WTC11 (cell line): Measurements from ENCODE around the gene ARHGAP19. TPM values are rescaled to one million over a fixed set of nuclear protein-coding genes. Genes with fewer than 3 reads are reported as not detected.
A peak's percentile ranks its signal among the peaks of the same experiment; 100 is the strongest.

Experiments used
- ATAC-seq: fragments of 200-7000 bp; cut with Tn5 transposase; 2 replicates; pipeline ENCODE4 v1.10.0; 2021; ENCODE audit warnings: mild to moderate bottlenecking, moderate library complexity
- CTCF ChIA-PET: fragments of 300-600 bp; sonication (Branson Sonifier 250); formaldehyde crosslinking; loops from one replicate; lab custom pipeline; 2021; ENCODE audit warnings: antibody characterized with exemption; lab: Charles Lee
- POLR2A ChIA-PET: fragments of 350-600 bp; sonication (Branson Sonifier 250); formaldehyde crosslinking; loops from one replicate; lab custom pipeline; 2021; ENCODE audit warnings: antibody characterized with exemption; lab: Charles Lee
- DNase-seq: peaks from one replicate; pipeline ENCODE4 v3.0.0; 2021; ENCODE audit warnings: low spot score
- H3K27ac Mint-ChIP-seq: 2 replicates; pipeline ENCODE4 v1.8.0; 2021; ENCODE audit warnings: mixed read lengths
- H3K27me3 Mint-ChIP-seq: 2 replicates; pipeline ENCODE4 v1.8.0; 2021; ENCODE audit warnings: low read depth, mild to moderate bottlenecking, moderate library complexity, mixed read lengths
- H3K36me3 Mint-ChIP-seq: 2 replicates; pipeline ENCODE4 v1.8.0; 2021; ENCODE audit warnings: mixed read lengths
- H3K4me1 Mint-ChIP-seq: 2 replicates; pipeline ENCODE4 v1.8.0; 2022; ENCODE audit warnings: mixed read lengths
- H3K4me3 Mint-ChIP-seq: 2 replicates; pipeline ENCODE4 v1.8.0; 2021; ENCODE audit warnings: mild to moderate bottlenecking, moderate library complexity, mixed read lengths
- H3K9me3 Mint-ChIP-seq: 2 replicates; pipeline ENCODE4 v1.8.0; 2021; ENCODE audit warnings: mixed read lengths
- CREB1 ChIP-seq: sonication (generic); formaldehyde crosslinking; IDR thresholded peaks from 2 replicates; pipeline ENCODE4 v1.8.0; 2023; ENCODE audit warnings: mild to moderate bottlenecking, missing genetic modification reagents
- CREM ChIP-seq: sonication (generic); formaldehyde crosslinking; IDR thresholded peaks from 2 replicates; pipeline ENCODE4 v1.8.1; 2022; ENCODE audit warnings: mild to moderate bottlenecking, missing genetic modification reagents, moderate library complexity
- FOXJ3 ChIP-seq: sonication (generic); formaldehyde crosslinking; IDR thresholded peaks from 2 replicates; pipeline ENCODE4 v1.9.0; 2021; ENCODE audit warnings: missing genetic modification reagents, mild to moderate bottlenecking, borderline replicate concordance
- HMGA2 ChIP-seq: fragments of 250-450 bp; sonication (Bioruptor Pico); IDR thresholded peaks from 2 replicates; pipeline ENCODE4 v1.4.0; 2021; ENCODE audit warnings: mild to moderate bottlenecking, moderate library complexity
- NFYB ChIP-seq: sonication (generic); formaldehyde crosslinking; conservative IDR thresholded peaks from 2 replicates; pipeline ENCODE4 v1.8.0; 2022; ENCODE audit warnings: low read depth, missing genetic modification reagents
- SMAD3 ChIP-seq: sonication (generic); formaldehyde crosslinking; IDR thresholded peaks from 2 replicates; pipeline ENCODE4 v1.8.0; 2022; ENCODE audit warnings: missing genetic modification reagents, mild to moderate bottlenecking, borderline replicate concordance
- SOX15 ChIP-seq: fragments of 250-450 bp; sonication (Bioruptor Pico); IDR thresholded peaks from 2 replicates; pipeline ENCODE4 v1.9.0; 2021; ENCODE audit warnings: mild to moderate bottlenecking
- ZNF121 ChIP-seq: sonication (generic); formaldehyde crosslinking; IDR thresholded peaks from 2 replicates; pipeline ENCODE4 v1.8.0; 2023; ENCODE audit warnings: missing genetic modification reagents
- ZNF138 ChIP-seq: sonication (generic); formaldehyde crosslinking; conservative IDR thresholded peaks from 2 replicates; pipeline ENCODE4 v1.8.1; 2022; ENCODE audit warnings: mild to moderate bottlenecking, moderate library complexity, missing genetic modification reagents
- total RNA-seq: library from RNA; stranded (reverse); gene quantifications from 3 replicates; pipeline ENCODE4 v1.2.3, GENCODE V29; 2021
- TF ChIP-seq, protein P1 (sequence below): sonication (generic); formaldehyde crosslinking; IDR thresholded peaks from 2 replicates; pipeline ENCODE4 v1.8.1; 2023; ENCODE audit warnings: mild to moderate bottlenecking, missing genetic modification reagents
- TF ChIP-seq, protein P2 (sequence below): fragments of 250-450 bp; sonication (Bioruptor Pico); IDR thresholded peaks from 2 replicates; pipeline ENCODE4 v1.9.0; 2021; ENCODE audit warnings: mild to moderate bottlenecking
- TF ChIP-seq, protein P3 (sequence below): fragments of 250-450 bp; sonication (Bioruptor Pico); IDR thresholded peaks from 2 replicates; pipeline ENCODE4 v1.9.0; 2021; ENCODE audit warnings: mild to moderate bottlenecking, borderline replicate concordance
- TF ChIP-seq, protein P4 (sequence below): sonication (generic); formaldehyde crosslinking; IDR thresholded peaks from 2 replicates; pipeline ENCODE4 v1.8.0; 2023; ENCODE audit warnings: mild to moderate bottlenecking, missing genetic modification reagents
- TF ChIP-seq, protein P5 (sequence below): fragments of 250-450 bp; sonication (Bioruptor Pico); IDR thresholded peaks from 2 replicates; pipeline ENCODE4 v1.9.0; 2021; ENCODE audit warnings: moderate library complexity, mild to moderate bottlenecking, inconsistent platforms, borderline replicate concordance

ARHGAP19 gene
- total RNA-seq, 1 experiment from 2014 or later, result 42.2 TPM

DNA sequence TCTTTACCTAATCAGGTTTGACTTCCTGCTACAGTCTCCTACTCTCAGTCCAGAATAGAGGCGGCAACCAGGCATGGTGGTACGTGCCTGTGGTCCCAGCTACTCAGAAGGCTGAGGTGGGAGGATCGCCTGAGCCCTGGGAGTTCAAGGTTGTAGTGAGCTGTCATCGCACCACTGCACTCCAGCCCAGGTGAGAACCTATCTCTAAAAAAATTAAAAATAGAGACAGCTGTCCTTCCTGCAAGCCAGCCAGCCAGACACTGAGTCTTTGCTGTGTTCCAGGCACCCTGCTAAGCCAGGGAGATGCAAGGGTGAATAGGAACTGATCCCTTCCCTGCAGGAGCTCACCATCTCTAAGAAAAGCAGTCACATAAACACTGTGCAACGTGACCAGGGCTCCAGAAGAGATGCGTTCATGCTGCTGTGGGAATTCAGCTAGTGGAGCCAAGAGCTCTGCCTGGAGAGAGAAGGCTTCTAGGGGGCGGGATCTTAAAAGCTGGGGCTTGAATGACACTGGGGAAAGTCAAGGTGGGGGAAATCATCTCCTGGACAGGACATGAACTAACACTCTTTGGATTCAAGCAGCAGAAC, 84.6 kb downstream of the ARHGAP19 start:
- Mint-ChIP-seq H3K9me3 (peaks cover 3% of the 10 kb centered on the region; the same call in 1 of the 2 replicates), H3K36me3 (no peaks in the 10 kb centered on the region), H3K27me3 (no peaks in the 10 kb centered on the region), H3K4me3 (no peak overlapping the region), H3K27ac (no peak overlapping the region)
- CTCF ChIA-PET, result interaction anchor here (0.7 to 14.6 kb wide), 12 partner anchors 13 to 182 kb away, joined by 3 to 364 read pairs (median 4); partner anchors contain the start of gene SLIT1
- DNase-seq, result no peak
- POLR2A ChIA-PET, result no interaction called here
- ATAC-seq, result no peak
- TF ChIP-seq, protein P1, sequence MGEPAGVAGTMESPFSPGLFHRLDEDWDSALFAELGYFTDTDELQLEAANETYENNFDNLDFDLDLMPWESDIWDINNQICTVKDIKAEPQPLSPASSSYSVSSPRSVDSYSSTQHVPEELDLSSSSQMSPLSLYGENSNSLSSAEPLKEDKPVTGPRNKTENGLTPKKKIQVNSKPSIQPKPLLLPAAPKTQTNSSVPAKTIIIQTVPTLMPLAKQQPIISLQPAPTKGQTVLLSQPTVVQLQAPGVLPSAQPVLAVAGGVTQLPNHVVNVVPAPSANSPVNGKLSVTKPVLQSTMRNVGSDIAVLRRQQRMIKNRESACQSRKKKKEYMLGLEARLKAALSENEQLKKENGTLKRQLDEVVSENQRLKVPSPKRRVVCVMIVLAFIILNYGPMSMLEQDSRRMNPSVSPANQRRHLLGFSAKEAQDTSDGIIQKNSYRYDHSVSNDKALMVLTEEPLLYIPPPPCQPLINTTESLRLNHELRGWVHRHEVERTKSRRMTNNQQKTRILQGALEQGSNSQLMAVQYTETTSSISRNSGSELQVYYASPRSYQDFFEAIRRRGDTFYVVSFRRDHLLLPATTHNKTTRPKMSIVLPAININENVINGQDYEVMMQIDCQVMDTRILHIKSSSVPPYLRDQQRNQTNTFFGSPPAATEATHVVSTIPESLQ (CRISPR knock-in tag), result no peak
- TF ChIP-seq CREB1 (CRISPR knock-in tag) (no peak), CREM (CRISPR knock-in tag) (no peak)
- TF ChIP-seq, all 79 proteins: peak for 0
- H3K4me1 Mint-ChIP-seq, result no peaks in the 10 kb centered on the region

DNA sequence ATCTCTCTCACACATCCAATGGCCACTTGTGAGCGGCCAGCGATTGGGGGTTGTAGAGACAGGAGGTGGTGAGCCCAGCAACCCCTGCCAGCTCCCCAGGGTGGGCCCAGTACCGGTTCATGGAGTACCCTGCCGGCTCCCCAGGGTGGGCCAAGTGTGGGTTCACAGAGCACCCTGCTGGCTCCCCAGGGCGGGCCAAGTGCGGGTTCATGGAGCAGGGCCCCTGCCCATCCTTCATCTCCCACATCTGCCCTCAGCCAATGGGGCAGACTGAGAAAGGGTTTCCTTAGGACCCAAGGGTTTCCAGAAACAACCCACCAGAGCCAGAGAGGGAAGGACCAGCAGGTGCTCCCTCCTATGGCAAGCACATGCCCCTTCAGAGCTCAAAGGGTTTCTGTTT, 85.3 kb downstream of the ARHGAP19 start:
- DNase-seq (no peak), ATAC-seq (no peak)
- Mint-ChIP-seq H3K4me1 (0 out of 2 replicates have a peak, but pooled peaks cover 3% of the 10 kb centered on the region), H3K4me3 (no peak overlapping the region), H3K27ac (no peak overlapping the region), H3K9me3 (peaks cover 3% of the 10 kb centered on the region; the same call in 1 of the 2 replicates), H3K36me3 (no peaks in the 10 kb centered on the region), H3K27me3 (no peaks in the 10 kb centered on the region)
- ChIA-PET POLR2A (no interaction called here), CTCF (interaction anchor here (1.0 to 14.6 kb wide), 8 partner anchors 13 to 182 kb away, joined by 3 to 364 read pairs (median 6); partner anchors contain the start of gene SLIT1)
- no peak for TF ChIP-seq SMAD3
- TF ChIP-seq, all 79 proteins: peak for 0

DNA sequence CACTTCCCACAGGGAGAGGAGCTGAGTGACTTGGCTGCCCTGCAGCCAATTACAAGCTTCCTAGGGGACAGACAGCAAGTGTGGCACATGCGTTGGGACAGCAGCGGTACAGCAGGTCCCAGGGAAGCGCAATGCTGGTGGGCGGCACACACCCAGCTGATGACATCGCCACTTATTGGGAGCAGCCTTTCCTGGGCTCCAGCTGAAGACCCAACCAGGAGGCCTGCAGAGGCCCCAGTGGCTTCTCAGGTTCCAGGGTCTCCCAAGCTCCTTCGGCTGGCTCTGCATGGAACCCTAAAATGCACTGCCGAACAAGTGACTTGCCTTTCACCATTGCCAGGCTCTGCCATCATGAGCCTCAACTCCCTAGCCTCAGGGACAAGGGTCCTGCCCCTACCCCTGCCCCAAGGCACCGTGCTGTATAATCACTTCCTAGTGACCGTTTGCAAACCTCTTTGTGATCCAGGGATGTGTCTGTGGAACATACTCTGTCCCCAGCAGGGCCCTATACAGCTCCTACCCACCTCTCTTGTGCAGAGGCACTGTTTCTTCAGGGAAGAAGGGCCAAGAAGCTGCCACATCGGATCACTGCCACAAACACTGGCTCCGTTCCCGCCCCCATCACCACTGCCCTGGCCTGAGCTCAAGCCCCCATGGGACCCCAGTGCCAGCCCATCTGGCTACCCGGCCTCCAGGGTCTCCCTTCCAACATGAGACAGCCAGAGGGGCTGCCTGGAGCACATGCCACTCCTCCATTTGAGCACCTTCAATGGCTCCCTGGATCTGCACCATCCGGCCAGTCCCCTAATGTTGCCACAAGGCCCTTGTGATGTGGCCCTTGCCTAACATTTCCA, 87.4 kb downstream of the ARHGAP19 start:
- Mint-ChIP-seq H3K27me3 (no peaks in the 10 kb centered on the region), H3K9me3 (peaks cover 3% of the 10 kb centered on the region; the same call in 1 of the 2 replicates), H3K27ac (no peak overlapping the region), H3K4me1 (0 out of 2 replicates have a peak, but pooled peaks cover 3% of the 10 kb centered on the region), H3K4me3 (no peak overlapping the region), H3K36me3 (no peaks in the 10 kb centered on the region)
- ChIA-PET CTCF (interaction anchor here (0.7 to 14.6 kb wide), 5 partner anchors 11 to 172 kb away, joined by 3 to 364 read pairs (median 4); partner anchors contain the start of gene SLIT1), POLR2A (no interaction called here)
- ATAC-seq, result no peak
- no peak for DNase-seq
- no peak for TF ChIP-seq NFYB (CRISPR knock-in tag)
- TF ChIP-seq, protein P2, sequence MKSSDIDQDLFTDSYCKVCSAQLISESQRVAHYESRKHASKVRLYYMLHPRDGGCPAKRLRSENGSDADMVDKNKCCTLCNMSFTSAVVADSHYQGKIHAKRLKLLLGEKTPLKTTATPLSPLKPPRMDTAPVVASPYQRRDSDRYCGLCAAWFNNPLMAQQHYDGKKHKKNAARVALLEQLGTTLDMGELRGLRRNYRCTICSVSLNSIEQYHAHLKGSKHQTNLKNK, result no peak

DNA sequence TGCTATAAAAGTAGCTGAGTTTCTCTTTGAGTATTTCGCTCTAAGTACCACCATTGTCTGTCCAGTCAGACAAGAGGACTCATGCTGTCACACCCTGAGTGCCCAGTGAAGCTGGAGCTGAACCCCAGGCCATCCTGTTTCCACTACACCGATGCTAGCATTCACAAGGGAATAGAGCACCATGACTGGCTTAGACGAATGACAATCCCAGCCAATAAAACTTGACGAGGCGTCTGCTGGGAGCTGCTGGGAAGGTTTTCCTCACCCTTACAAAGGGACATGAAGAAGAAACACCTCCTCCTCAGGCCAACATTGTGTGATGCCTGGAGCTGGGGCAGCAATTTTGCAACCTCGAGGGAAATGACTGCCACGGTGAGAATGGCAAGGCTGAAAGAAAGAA, 89.2 kb downstream of the ARHGAP19 start:
- ATAC-seq, result peak; percentile 56
- DNase-seq, result no peak
- ChIA-PET POLR2A (no interaction called here), CTCF (interaction anchor here (0.6 to 14.6 kb wide), 5 partner anchors 9 to 166 kb away, joined by 3 to 364 read pairs (median 3); no protein-coding TSS in a partner anchor)
- no peaks in the 10 kb centered on the region for H3K36me3 Mint-ChIP-seq
- no peak overlapping the region for H3K27ac Mint-ChIP-seq
- H3K4me3 Mint-ChIP-seq, result no peak overlapping the region
- peaks cover 5% of the 10 kb centered on the region; the same call in 1 of the 2 replicates for H3K4me1 Mint-ChIP-seq
- no peaks in the 10 kb centered on the region for H3K27me3 Mint-ChIP-seq
- H3K9me3 Mint-ChIP-seq, result peaks cover 3% of the 10 kb centered on the region; the same call in 1 of the 2 replicates
- TF ChIP-seq FOXJ3 (CRISPR knock-in tag), result no peak
- no peak for TF ChIP-seq SMAD3
- no peak for TF ChIP-seq ZNF138 (CRISPR knock-in tag)
- no peak for TF ChIP-seq ZNF121
- TF ChIP-seq HMGA2 (CRISPR knock-in tag), result no peak
- TF ChIP-seq, protein P3, sequence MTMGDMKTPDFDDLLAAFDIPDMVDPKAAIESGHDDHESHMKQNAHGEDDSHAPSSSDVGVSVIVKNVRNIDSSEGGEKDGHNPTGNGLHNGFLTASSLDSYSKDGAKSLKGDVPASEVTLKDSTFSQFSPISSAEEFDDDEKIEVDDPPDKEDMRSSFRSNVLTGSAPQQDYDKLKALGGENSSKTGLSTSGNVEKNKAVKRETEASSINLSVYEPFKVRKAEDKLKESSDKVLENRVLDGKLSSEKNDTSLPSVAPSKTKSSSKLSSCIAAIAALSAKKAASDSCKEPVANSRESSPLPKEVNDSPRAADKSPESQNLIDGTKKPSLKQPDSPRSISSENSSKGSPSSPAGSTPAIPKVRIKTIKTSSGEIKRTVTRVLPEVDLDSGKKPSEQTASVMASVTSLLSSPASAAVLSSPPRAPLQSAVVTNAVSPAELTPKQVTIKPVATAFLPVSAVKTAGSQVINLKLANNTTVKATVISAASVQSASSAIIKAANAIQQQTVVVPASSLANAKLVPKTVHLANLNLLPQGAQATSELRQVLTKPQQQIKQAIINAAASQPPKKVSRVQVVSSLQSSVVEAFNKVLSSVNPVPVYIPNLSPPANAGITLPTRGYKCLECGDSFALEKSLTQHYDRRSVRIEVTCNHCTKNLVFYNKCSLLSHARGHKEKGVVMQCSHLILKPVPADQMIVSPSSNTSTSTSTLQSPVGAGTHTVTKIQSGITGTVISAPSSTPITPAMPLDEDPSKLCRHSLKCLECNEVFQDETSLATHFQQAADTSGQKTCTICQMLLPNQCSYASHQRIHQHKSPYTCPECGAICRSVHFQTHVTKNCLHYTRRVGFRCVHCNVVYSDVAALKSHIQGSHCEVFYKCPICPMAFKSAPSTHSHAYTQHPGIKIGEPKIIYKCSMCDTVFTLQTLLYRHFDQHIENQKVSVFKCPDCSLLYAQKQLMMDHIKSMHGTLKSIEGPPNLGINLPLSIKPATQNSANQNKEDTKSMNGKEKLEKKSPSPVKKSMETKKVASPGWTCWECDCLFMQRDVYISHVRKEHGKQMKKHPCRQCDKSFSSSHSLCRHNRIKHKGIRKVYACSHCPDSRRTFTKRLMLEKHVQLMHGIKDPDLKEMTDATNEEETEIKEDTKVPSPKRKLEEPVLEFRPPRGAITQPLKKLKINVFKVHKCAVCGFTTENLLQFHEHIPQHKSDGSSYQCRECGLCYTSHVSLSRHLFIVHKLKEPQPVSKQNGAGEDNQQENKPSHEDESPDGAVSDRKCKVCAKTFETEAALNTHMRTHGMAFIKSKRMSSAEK (CRISPR knock-in tag), result no peak
- TF ChIP-seq, protein P4, sequence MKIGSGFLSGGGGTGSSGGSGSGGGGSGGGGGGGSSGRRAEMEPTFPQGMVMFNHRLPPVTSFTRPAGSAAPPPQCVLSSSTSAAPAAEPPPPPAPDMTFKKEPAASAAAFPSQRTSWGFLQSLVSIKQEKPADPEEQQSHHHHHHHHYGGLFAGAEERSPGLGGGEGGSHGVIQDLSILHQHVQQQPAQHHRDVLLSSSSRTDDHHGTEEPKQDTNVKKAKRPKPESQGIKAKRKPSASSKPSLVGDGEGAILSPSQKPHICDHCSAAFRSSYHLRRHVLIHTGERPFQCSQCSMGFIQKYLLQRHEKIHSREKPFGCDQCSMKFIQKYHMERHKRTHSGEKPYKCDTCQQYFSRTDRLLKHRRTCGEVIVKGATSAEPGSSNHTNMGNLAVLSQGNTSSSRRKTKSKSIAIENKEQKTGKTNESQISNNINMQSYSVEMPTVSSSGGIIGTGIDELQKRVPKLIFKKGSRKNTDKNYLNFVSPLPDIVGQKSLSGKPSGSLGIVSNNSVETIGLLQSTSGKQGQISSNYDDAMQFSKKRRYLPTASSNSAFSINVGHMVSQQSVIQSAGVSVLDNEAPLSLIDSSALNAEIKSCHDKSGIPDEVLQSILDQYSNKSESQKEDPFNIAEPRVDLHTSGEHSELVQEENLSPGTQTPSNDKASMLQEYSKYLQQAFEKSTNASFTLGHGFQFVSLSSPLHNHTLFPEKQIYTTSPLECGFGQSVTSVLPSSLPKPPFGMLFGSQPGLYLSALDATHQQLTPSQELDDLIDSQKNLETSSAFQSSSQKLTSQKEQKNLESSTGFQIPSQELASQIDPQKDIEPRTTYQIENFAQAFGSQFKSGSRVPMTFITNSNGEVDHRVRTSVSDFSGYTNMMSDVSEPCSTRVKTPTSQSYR (CRISPR knock-in tag), result no peak
- TF ChIP-seq, protein P5, sequence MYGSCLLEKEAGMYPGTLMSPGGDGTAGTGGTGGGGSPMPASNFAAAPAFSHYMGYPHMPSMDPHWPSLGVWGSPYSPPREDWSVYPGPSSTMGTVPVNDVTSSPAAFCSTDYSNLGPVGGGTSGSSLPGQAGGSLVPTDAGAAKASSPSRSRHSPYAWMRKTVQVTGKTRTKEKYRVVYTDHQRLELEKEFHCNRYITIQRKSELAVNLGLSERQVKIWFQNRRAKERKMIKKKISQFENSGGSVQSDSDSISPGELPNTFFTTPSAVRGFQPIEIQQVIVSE (CRISPR knock-in tag), result no peak
- TF ChIP-seq SOX15 (CRISPR knock-in tag), result no peak
